Prostate gland (tissue), 2 donors: ENCODE results near the gene SLC46A1. TPM values are rescaled to one million over a fixed set of nuclear protein-coding genes. Genes with fewer than 3 reads are reported as not detected.

Experiments used
- DNase-seq: peaks from one replicate; pipeline ENCODE4 v3.0.0-alpha.2; 2019; ENCODE audit warnings: low spot score
- H3K27ac ChIP-seq, 2 donors: fragments of 200-600 bp; sonication (generic); 2 replicates each; pipeline ENCODE4 v1.5.1; 2017 to 2019
- H3K27me3 ChIP-seq: fragments of 200-600 bp; sonication (generic); replicated peaks from 2 replicates; pipeline ENCODE4 v1.5.1; 2019; ENCODE audit not compliant: insufficient read depth
- H3K36me3 ChIP-seq, 2 donors: fragments of 200-600 bp; sonication (generic); 1 replicate in 1 of 2; 2 replicates in 1 of 2; pipeline versions ENCODE4 v1.5.1 to v1.8.1; 2017 to 2019
- H3K4me1 ChIP-seq: fragments of 200-600 bp; sonication (generic); replicated peaks from 2 replicates; pipeline ENCODE4 v1.5.1; 2019
- H3K4me3 ChIP-seq, 2 donors: fragments of 200-600 bp; sonication (generic); 2 replicates each; pipeline ENCODE4 v1.5.1; 2017 to 2019
- H3K9me3 ChIP-seq: fragments of 200-600 bp; sonication (generic); 2 replicates; pipeline ENCODE4 v1.5.1; 2017
- CTCF ChIP-seq, 4 experiments: fragments of 200-600 bp in 2 of 4; fragments of 450-650 bp in 2 of 4; sonication (generic) in 2 of 4; IDR thresholded peaks; 1 replicate in 3 of 4; 2 replicates in 1 of 4; pipeline ENCODE4 v1.5.1; 2016 to 2019; ENCODE audit warnings: antibody characterized with exemption in 4 of 4, mild to moderate bottlenecking in 2 of 4, moderate library complexity in 2 of 4
- POLR2A ChIP-seq: fragments of 450-650 bp; IDR thresholded peaks from one replicate; pipeline ENCODE4 v1.6.1; 2016; ENCODE audit warnings: antibody characterized with exemption, mild to moderate bottlenecking
- POLR2AphosphoS5 ChIP-seq: sonication (generic); formaldehyde crosslinking; IDR thresholded peaks from one replicate; pipeline ENCODE4 v1.6.1; 2017; ENCODE audit warnings: antibody characterized with exemption
- WGBS: methylation state at CpG from one replicate; pipeline ENCODE4 v1.1.5; 2018; 5-methylcytosine and 5-hydroxymethylcytosine counted together
- intact Hi-C: fragments of 100-400 bp; cut with DNase I; formaldehyde crosslinking; loops from one replicate; pipeline ENCODE4 v1.14.2; 2022
- total RNA-seq, 2 donors: library from RNA; depleted of rRNA; stranded (reverse); fragments of >200 nt; gene quantifications; one replicate each; pipeline ENCODE4 v1.1.0, GENCODE V29; 2016

Gene SLC46A1
- total RNA-seq = 10 to 100 TPM; 14.9 to 20.1 TPM

GRCh38 chr17:28405632-28406472 lies at the start of gene SLC46A1:
TSS of gene SLC46A1 (minus strand) at chr17:28406212. CDS start at chr17:28406114, 98 bp downstream.
- under 1% methylated on average over 67 of the region's 70 CpGs for WGBS
- Histone ChIP-seq H3K27ac (peak within 1 kb of the TSS; percentile 17 to 33), H3K4me3 (peak within 1 kb of the TSS; percentile 53 to 65), H3K9me3 (no peaks in the 10 kb centered on the region), H3K36me3 (peaks cover 0 to 11% of the 10 kb centered on the region in 2 donors), H3K4me1 (peaks cover 2% of the 10 kb centered on the region), H3K27me3 (no peaks in the 10 kb centered on the region)
- DNase-seq = peak; percentile 48
- intact Hi-C loops = no loop called here
- TF ChIP-seq CTCF (IDR thresholded peaks at IDR 0.05) (peak in 1 of 4 experiments; percentile 16), POLR2A (no peak), POLR2AphosphoS5 (peak; percentile 14)

- no peaks in the 10 kb centered on the region for H3K36me3 ChIP-seq
- no peak overlapping the region for H3K4me3 ChIP-seq
- no peak overlapping the region for H3K27ac ChIP-seq
- H3K27me3 ChIP-seq = no peaks in the 10 kb centered on the region
- H3K4me1 ChIP-seq = no peaks in the 10 kb centered on the region
- intact Hi-C loops = no loop called here
- H3K9me3 ChIP-seq = no peaks in the 10 kb centered on the region
- TF ChIP-seq POLR2A = no peak
- TF ChIP-seq POLR2AphosphoS5 = no peak
- no peak for TF ChIP-seq CTCF (IDR thresholded peaks at IDR 0.05)
- DNase-seq = no peak
- whole genome bisulfite sequencing = 97% methylated on average over 1 of the region's 1 CpG
These were observed 43.8 kb upstream of the SLC46A1 start for GRCh38 chr17:28449859-28450258.

DNA sequence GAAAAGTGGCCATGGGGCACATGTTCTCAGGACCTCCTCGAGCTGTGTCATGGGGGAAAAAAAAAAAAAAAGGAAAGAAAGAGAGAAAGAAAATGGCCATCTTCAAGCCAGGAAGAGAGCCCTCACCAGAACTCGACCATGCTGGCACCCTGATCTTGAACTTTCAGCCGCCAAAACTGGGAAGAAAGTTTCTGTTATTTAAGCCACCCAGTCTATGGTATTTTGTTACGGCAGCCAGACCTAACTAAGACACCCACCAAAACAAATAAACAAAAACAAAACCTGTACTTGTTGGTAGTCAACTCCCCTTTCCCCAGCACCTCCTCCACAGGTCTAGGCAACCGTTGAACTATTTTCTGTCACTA lies 41.4 kb upstream of the SLC46A1 start:
- TF ChIP-seq POLR2AphosphoS5 (no peak), CTCF (IDR thresholded peaks at IDR 0.05) (no peak), POLR2A (no peak)
- Histone ChIP-seq H3K27me3 (no peaks in the 10 kb centered on the region), H3K4me3 (no peak overlapping the region), H3K36me3 (no peaks in the 10 kb centered on the region), H3K4me1 (no peaks in the 10 kb centered on the region), H3K9me3 (no peaks in the 10 kb centered on the region), H3K27ac (no peak overlapping the region)
- intact Hi-C loops = no loop called here
- no peak for DNase-seq
- 68% methylated on average over 5 of the region's 5 CpGs for WGBS

GRCh38 chr17:28446716-28447395 lies 40.8 kb upstream of the SLC46A1 start:
- Histone ChIP-seq H3K27me3 (no peaks in the 10 kb centered on the region), H3K9me3 (no peaks in the 10 kb centered on the region), H3K27ac (no peak overlapping the region), H3K36me3 (no peaks in the 10 kb centered on the region), H3K4me1 (no peaks in the 10 kb centered on the region), H3K4me3 (no peak overlapping the region)
- 83% methylated on average over 8 of the region's 8 CpGs for WGBS
- TF ChIP-seq POLR2A = no peak
- TF ChIP-seq POLR2AphosphoS5 = no peak
- TF ChIP-seq CTCF (IDR thresholded peaks at IDR 0.05) = no peak
- DNase-seq = no peak
- intact Hi-C loops = no loop called here
